ENCODE data around the gene TSC2.

The TSC2 gene

GRCh38 chr16:2047330-2048115 is at the start of gene TSC2, which contains the start of gene NTHL1:
Gene TSC2, plus strand, starts transcription at chr16:2047985. Its CDS starts 631 bp downstream, at chr16:2048616.
Gene NTHL1, minus strand, starts transcription at chr16:2047834. Its CDS starts 11 bp downstream, at chr16:2047823.
- no peak for DNase-seq

DNA sequence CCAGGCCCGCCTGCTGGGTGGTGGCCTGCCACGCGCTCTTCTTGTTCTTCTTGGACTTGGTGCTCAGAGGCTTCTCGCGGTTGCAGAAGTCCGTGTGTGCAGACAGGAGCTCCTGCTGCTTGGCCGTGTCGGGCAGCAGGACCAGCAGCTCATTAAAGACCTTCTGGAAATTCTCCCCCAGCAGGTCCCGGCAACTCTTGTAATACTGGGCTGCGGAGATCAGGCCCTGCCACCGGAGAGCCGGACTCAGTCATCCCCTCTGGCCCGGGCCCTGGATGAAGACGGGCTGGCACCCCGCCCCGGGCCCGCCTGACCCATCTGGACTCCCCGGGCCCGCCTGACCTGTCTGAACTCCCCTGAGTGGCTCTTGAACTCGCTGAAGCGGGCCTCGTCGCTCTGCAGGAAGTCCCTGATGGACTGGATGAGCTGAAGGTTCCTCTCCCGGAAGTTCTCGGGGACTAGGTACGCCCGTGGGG is 49.4 kb upstream of the TSC2 start:
- DNase-seq: no peak

GRCh38 chr16:1998852-1999801 is 48.7 kb upstream of the TSC2 start:
- DNase-seq: no peak

- DNase-seq: no peak
Observed at GRCh38 chr16:1999866-2000514, 47.8 kb upstream of the TSC2 start.

GRCh38 chr16:2001035-2001434 is 46.8 kb upstream of the TSC2 start:
- no peak for DNase-seq

DNA sequence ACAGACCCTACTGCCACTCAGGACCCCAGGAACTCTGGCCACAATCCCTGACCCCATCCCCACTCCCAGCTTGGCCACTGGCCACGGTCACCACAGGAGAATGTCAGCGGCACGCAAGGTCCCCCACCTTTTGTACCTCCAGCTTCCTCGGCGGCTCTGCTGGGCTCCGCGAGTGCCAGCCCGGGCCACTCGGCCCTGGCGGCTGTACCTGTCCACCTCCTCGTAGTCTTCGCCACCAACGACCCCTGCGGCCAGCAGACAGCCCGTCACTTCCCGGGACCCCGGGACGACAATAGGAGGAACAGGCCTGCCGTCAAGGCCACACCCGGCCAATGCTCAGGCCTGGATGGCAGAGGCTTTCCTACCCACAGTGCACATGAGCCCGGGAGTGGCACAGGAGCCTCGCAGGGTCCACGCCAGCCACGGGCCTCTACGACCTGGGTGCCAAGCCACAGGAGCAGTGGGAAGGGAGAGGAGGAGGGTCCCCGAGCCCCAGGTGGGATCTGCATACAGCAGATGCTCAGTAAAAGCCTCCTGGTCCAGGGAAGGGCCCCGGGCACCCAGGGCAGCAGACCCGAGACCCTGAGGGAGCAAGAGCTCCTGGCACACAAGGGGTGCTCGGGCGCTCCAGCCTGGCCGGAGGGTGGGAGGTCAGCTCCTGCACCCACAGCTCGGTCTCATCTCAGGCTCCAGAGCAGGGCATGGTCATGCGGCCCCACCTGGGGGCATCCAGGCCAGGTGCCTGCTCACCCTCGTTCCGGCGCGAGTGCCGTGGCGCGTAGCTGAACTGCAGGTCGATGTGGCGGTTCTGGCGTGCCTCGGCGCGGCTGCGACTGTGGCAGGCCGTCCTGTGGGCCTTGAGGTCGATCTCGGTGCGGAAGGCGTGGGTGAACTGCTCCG is 46.1 kb upstream of the TSC2 start:
- no peak for DNase-seq

GRCh38 chr16:2002406-2003230 is 45.2 kb upstream of the TSC2 start:
- DNase-seq: no peak

GRCh38 chr16:2003231-2003826 is 44.5 kb upstream of the TSC2 start:
- no peak for DNase-seq

GRCh38 chr16:2003827-2004641 is 43.8 kb upstream of the TSC2 start:
- DNase-seq: no peak

- no peak for DNase-seq
Observed at GRCh38 chr16:2004795-2005517, 42.8 kb upstream of the TSC2 start.

DNA sequence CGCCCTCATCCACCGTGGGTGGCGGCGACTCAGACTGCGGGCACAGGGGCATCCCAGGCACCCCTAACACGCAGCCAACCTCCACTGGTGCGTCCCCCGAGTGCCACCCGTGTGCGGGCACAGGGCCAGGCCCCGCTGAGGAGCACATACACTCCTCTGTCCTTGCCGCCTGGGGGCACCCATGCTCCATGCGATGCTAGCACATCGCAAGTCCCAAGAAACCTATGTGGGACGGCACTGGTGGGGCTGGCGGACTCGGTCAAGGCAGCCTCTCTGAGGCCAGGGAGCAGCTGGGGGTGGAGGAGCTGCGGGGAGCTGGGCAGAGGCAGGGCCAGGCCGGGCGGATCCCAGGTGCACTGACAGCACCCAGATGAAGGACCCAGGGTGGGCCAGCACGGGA is 42.1 kb upstream of the TSC2 start:
- DNase-seq: no peak

- no peak for DNase-seq
Observed at GRCh38 chr16:2006317-2006716, 41.5 kb upstream of the TSC2 start.

DNA sequence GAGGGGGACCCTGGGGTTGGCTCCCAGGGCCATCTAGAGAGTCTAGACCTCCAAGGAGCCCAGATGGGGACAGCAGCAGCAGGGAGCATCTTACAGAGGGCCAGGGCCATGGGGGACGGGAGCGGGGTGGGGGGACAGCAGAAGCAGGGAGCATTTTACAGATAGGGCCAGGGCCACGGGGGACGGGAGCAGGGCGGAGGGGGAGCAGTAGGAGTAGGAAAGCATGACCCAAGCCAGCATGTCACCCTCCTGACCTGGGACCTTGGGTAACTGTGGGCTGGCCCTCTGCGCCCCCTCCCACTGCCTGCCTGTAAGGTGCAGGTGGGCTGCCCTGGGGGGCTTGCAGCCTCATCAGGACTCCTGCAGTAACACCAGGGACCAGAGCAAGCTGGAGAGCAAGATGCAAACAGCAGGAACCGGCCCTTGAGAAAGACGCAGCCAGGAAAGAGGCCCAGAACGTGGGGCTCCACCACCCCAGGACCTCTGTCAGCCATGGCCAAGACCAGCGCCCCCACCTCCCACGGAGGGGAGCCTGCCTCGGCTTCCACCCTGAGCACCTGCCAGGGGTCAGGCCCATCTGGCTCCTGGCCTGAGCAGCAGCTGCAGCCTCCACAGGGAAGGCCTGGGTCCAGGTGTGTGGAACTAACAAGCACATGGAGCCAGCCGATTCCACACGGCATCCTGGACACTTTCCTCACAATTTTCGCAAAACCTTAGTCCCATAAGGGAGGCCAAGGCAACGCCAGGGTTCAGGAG is 40.5 kb upstream of the TSC2 start:
- DNase-seq: no peak

DNA sequence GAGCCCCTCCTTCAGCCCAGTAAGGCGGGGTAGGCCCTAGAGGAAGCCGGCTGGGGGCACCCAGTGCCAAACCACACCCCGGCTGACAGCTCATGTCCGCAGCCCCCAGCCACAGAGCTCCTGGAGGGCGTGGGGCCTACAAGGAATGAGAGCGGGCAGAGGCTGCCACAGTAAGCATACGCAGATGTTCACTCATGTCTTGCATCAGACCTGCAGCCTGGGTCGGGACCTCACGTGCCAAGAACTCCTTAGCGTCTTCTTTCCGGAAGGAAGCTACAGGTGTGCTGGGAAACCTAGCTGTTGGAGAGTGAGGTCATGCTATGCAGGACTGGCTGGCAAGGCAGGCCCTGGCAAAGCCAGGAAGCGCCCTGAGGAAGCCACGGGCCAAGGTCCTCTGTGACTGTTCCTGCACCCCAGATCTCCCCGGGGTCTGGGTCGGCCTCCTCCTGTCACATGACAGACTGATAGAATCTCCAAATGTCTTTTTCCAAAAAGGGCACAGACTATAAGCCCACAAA is 39.7 kb upstream of the TSC2 start:
- no peak for DNase-seq

DNA sequence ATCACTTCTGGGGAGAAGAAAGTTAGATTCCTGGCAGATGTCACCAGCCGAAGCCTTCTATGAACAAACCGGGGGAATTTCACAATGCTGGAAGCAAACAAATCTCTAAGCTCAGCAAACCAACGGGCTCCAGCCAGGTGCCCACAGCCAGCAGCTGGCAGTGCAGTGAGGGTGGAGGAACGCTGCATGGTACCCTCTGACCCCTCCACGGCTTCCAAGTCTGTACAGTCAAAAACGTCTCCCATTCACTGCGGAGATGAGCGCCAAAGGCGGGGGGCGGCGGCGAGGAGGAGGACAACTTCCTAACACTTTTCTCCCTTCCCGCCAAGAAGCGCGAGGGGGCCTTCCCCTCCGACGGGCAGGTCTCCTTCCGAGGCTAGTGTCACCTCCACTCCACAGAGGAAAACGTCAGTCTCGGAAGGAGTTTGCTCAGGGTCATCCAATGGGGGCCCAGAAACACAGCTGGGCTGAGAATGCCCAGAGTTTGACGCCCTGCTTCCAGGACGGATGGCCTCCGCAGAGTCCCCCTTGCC is 39.1 kb upstream of the TSC2 start:
- no peak for DNase-seq

- no peak for DNase-seq
Observed at GRCh38 chr16:2009164-2009711, 38.5 kb upstream of the TSC2 start.

GRCh38 chr16:2009791-2010510 is 37.8 kb upstream of the TSC2 start, which contains the start of gene ZNF598:
Gene ZNF598, minus strand, starts transcription at chr16:2009821.
- DNase-seq: no peak

Data from cortex of kidney (tissue), 1 donor.